Pancreas (tissue), 10 donors: Measurements from ENCODE around the gene FYCO1. TPM values are rescaled to one million over a fixed set of nuclear protein-coding genes. Genes with fewer than 3 reads are reported as not detected.

Source experiments
- ATAC-seq, 4 donors: fragments of 200-7000 bp; cut with Tn5 transposase; one replicate each; pipeline versions ENCODE4 v1.8.0 to v1.9.1; 2020; ENCODE audit warnings: mild to moderate bottlenecking in 4 of 4, moderate library complexity in 4 of 4
- DNase-seq, 6 donors: peaks; one replicate each; pipeline ENCODE4 v3.0.0-alpha.2; 2020
- FAIRE-seq: peaks from 2 replicates; lab custom pipeline; 2012; peaks lifted over from hg19 to GRCh38; lab: Jason Lieb, UNC
- H3K27ac ChIP-seq, 4 donors: fragments of 200-600 bp; sonication (generic); 1 replicate in 3 of 4; 2 replicates in 1 of 4; pipeline versions ENCODE4 v1.5.0 to v1.8.0; 2020
- H3K27me3 ChIP-seq, 4 donors: fragments of 200-600 bp; one replicate each; pipeline ENCODE4 v1.8.0; 2021
- H3K36me3 ChIP-seq, 3 donors: fragments of 200-600 bp; sonication (generic) in 1 of 3; one replicate each; pipeline versions ENCODE4 v1.5.0 to v1.8.0; 2020 to 2021
- H3K4me1 ChIP-seq, 3 donors: fragments of 200-600 bp; one replicate each; pipeline ENCODE4 v1.8.0; 2021
- H3K4me3 ChIP-seq, 4 donors: fragments of 200-600 bp; sonication (generic) in 2 of 4; one replicate each; pipeline versions ENCODE4 v1.5.0 to v1.8.0; 2020 to 2021
- H3K9me3 ChIP-seq, 4 donors: fragments of 200-600 bp; one replicate each; pipeline ENCODE4 v1.8.0; 2021
- CTCF ChIP-seq, 4 donors: fragments of 200-600 bp; sonication (generic) in 3 of 4; IDR thresholded peaks; one replicate each; pipeline versions ENCODE4 v1.5.0 to v1.8.0; 2021; ENCODE audit warnings: antibody characterized with exemption in 4 of 4
- WGBS, 2 donors: extraction: QIAGEN DNeasy Blood & Tissue Kit; methylation state at CpG; one replicate each; pipeline ENCODE4 v1.1.7; 2013; 5-methylcytosine and 5-hydroxymethylcytosine counted together
- intact Hi-C, 3 donors: fragments of 100-400 bp; cut with DNase I; formaldehyde crosslinking; loops; one replicate each; pipeline versions ENCODE4 v1.11.1 to v1.14.2; 2022
- polyA plus RNA-seq, 2 donors: library from polyadenylated mRNA; stranded (reverse); fragments of 200-250 nt; gene quantifications; one replicate each; pipeline ENCODE4 v1.2.3, GENCODE V29; 2013
- total RNA-seq, 6 donors: library from RNA; stranded (reverse); fragmentation: NEBNext Ultra II Directional in 4 of 6; extraction: Animal tissue kit (Norgen Biotek cat#: 25700) in 4 of 6; gene quantifications; one replicate each; pipeline versions ENCODE4 v1.2.1 to v1.2.4, GENCODE V29; 2021 to 2023
- donor health status: healthy with polysubstance abuse.
- donor health status: DM: no; HTN: no; CAD: no; lungs with moderate emphysema.
- donor health status: DM: no; HTN: no; CAD: no.
- donor health status: control.
- donor health status: control.
- donor health status: Bipolar disorder and iron deficiency.
- donor health status: DM: yes; HTN: yes; CAD: no.
- donor health status: DM: no; HTN: no; CAD: no.
- donor health status: DM: no; HTN: no; CAD: no.
- donor health status: DM: yes; HTN: yes; CAD: no.

FYCO1 gene
- total and polyA plus RNA-seq, 8 donors, result 9.3 to 25.1 (median 15.7) TPM

GRCh38 chr3:45992821-45993221 lies 2.8 kb downstream of the FYCO1 start:
- H3K9me3 ChIP-seq, result no peaks in the 10 kb centered on the region
- intact Hi-C loops, result no loop called here

GRCh38 chr3:45992133-45992729 lies 3.4 kb downstream of the FYCO1 start:
- FAIRE-seq (no peak), ATAC-seq (no peak), DNase-seq (no peak)
- Histone ChIP-seq H3K4me3 (no peak overlapping the region), H3K36me3 (no peaks in the 10 kb centered on the region), H3K4me1 (peaks cover 30 to 61% (median 43%) of the 10 kb centered on the region in 3 donors), H3K27me3 (no peaks in the 10 kb centered on the region), H3K9me3 (no peaks in the 10 kb centered on the region), H3K27ac (peak overlapping the region in 1 of 4 donors; percentile 25)
- intact Hi-C loops, result no loop called here
- no peak for TF ChIP-seq CTCF (IDR thresholded peaks at IDR 0.05)
- WGBS, 2 donors, result 38 to 45% methylated on average over 2 of the region's 2 CpGs

More at GRCh38 chr3:45992821-45993221, 2.8 kb downstream of the FYCO1 start:
- DNase-seq (no peak), ATAC-seq (no peak), FAIRE-seq (no peak)
- no peak overlapping the region for H3K4me3 ChIP-seq
- H3K4me1 ChIP-seq, result peaks cover 24 to 55% (median 37%) of the 10 kb centered on the region in 3 donors
- peak overlapping the region in 1 of 4 donors; percentile 25 for H3K27ac ChIP-seq
- H3K36me3 ChIP-seq, result no peaks in the 10 kb centered on the region
- WGBS, 2 donors, result 69 to 70% methylated on average over 2 of the region's 2 CpGs
- no peak for TF ChIP-seq CTCF (IDR thresholded peaks at IDR 0.05)
- no peaks in the 10 kb centered on the region for H3K27me3 ChIP-seq

- H3K27ac ChIP-seq, result no peak overlapping the region
- intact Hi-C loops, result no loop called here
- ATAC-seq (no peak), DNase-seq (no peak), FAIRE-seq (no peak)
- WGBS, 2 donors, result 69 to 72% methylated on average over 6 of the region's 6 CpGs
- peaks cover 38 to 70% (median 51%) of the 10 kb centered on the region in 3 donors for H3K4me1 ChIP-seq
- H3K4me3 ChIP-seq, result no peak overlapping the region
- H3K9me3 ChIP-seq, result no peaks in the 10 kb centered on the region
- TF ChIP-seq CTCF (IDR thresholded peaks at IDR 0.05), result no peak
- no peaks in the 10 kb centered on the region for H3K36me3 ChIP-seq
- no peaks in the 10 kb centered on the region for H3K27me3 ChIP-seq
These were observed 4.3 kb downstream of the FYCO1 start for GRCh38 chr3:45991341-45991740.

- H3K4me3 ChIP-seq, result no peak overlapping the region
- ATAC-seq, result no peak
- FAIRE-seq, result no peak
- DNase-seq, result no peak
- H3K36me3 ChIP-seq, result no peaks in the 10 kb centered on the region
- peaks cover 49 to 74% (median 63%) of the 10 kb centered on the region in 3 donors for H3K4me1 ChIP-seq
- intact Hi-C loops, result no loop called here
- H3K27me3 ChIP-seq, result no peaks in the 10 kb centered on the region
- H3K9me3 ChIP-seq, result no peaks in the 10 kb centered on the region
- no peak for TF ChIP-seq CTCF (IDR thresholded peaks at IDR 0.05)
- peak overlapping the region in 2 of 4 donors; percentile 23 to 94 for H3K27ac ChIP-seq
- WGBS, 2 donors, result 24 to 47% methylated on average over 3 of the region's 3 CpGs
These were observed 5.4 kb downstream of the FYCO1 start for GRCh38 chr3:45990181-45990580.

GRCh38 chr3:45988804-45989203 lies 6.8 kb downstream of the FYCO1 start:
- Histone ChIP-seq H3K9me3 (no peaks in the 10 kb centered on the region), H3K36me3 (no peaks in the 10 kb centered on the region), H3K27me3 (no peaks in the 10 kb centered on the region), H3K4me1 (peaks cover 55 to 78% (median 70%) of the 10 kb centered on the region in 3 donors), H3K27ac (peak overlapping the region in 2 of 4 donors; percentile 90 to 94), H3K4me3 (no peak overlapping the region)
- intact Hi-C loops, result no loop called here
- no peak for ATAC-seq
- WGBS, 2 donors, result 79 to 86% methylated on average over 2 of the region's 2 CpGs
- FAIRE-seq, result no peak
- no peak for TF ChIP-seq CTCF (IDR thresholded peaks at IDR 0.05)
- no peak for DNase-seq
